Epithelial cell of proximal tubule (primary cell): Measurements from ENCODE around the gene ACOT4. TPM values are rescaled to one million over a fixed set of nuclear protein-coding genes. Genes with fewer than 3 reads are reported as not detected.
A peak's percentile ranks its signal among the peaks of the same experiment; 100 is the strongest.

ENCODE experiments used
- DNase-seq: peaks from one replicate; pipeline ENCODE4 v3.0.0-alpha.2; 2011; ENCODE audit warnings: low read depth
- H3K4me3 ChIP-seq: 2 replicates; pipeline ENCODE4 v1.5.1; 2011; ENCODE audit warnings: low read depth, mild to moderate bottlenecking, low read length
- CTCF ChIP-seq: conservative IDR thresholded peaks from 2 replicates; pipeline ENCODE4 v1.5.1; 2012; ENCODE audit warnings: low read depth, mild to moderate bottlenecking, low read length
- total RNA-seq: library from RNA; depleted of rRNA; stranded (reverse); fragments of >200 nt; gene quantifications from 2 replicates; pipeline ENCODE4 v1.2.3, GENCODE V29; 2015

Gene ACOT4
- total RNA-seq, 1 donor from 2014 or later: 7.0 TPM

DNA sequence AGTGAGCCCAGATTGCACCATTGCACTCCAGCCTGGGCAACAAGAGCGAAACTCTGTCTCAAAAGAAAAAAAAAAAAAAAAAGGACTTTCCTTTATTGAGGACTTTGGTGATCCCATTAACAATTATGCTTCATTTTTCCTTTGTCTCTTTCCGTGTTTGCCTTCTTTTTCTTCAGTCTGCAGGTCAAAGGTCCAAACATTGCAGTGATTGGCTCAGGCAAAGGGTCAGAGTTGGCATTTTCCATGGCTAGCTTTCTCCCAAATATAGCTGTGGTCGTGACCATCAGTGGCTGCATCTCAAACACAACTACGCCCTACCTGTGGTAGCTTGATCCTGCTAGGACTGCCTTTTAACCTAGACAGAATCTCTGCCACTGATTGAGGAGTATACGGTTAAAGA lies 46.2 kb downstream of the ACOT4 start:
- TF ChIP-seq CTCF: no peak
- no peak for DNase-seq
- no peak overlapping the region for H3K4me3 ChIP-seq

- no peak for TF ChIP-seq CTCF
- H3K4me3 ChIP-seq: no peak overlapping the region
- DNase-seq: no peak
Measured at GRCh38 chr14:73640796-73641365, 49.2 kb downstream of the ACOT4 start.

DNA sequence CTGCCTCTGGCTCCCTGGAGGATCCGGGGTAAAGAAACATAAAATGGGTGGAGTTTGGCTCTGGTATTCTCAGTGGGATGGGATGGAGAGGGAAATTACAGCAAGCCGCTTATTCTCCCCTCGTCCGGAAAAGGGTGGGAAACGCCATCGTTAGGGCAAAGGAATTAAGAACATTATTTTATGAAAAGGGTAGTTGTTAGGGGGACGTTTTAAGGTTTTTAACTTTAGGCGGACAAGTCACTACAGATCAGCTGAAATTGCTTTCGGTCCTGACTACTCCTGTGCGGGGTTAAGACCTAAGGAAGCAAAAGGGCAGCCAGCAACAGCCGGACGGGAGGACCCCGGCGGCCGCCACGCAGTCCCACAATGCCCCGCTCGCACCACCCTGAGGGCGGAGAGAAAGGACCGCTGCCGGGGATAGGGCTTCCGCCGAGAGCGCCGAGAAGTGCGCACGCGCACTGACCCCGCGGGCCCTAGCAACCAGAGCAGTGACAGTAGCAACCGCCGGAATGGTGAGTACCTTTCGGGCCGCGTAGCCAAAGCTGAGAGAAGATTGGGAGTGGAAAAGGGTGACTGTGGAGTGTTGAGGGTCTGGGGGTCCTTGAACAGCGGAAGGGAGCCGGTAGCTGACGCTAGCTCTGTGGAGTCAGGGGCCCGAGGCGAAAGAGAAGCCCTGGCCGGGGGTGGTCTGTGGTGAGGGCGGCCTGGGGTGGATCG lies 53.0 kb downstream of the ACOT4 start, which contains the start of gene DNAL1:
Gene DNAL1 (plus strand): TSS at position 456 of the 717 bp plus-strand sequence. CDS start 54 bp downstream, at position 510.
- no peak for TF ChIP-seq CTCF
- peak within 1 kb of the TSS; percentile 99 for H3K4me3 ChIP-seq
- no peak for DNase-seq

GRCh38 chr14:73645248-73645610 lies 53.6 kb downstream of the ACOT4 start:
- no peak for DNase-seq
- peak overlapping the region; percentile 99 for H3K4me3 ChIP-seq
- no peak for TF ChIP-seq CTCF

Other genes with a start within 250 kb of the ACOT4 start
- 22.2 and 23.1 TPM in 2 replicates for gene NUMB, start 133.3 kb upstream of the ACOT4 start, total RNA-seq
- gene RIOX1, start 100.9 kb upstream of the ACOT4 start, total RNA-seq: 19.7 and 32.6 TPM in 2 replicates
- 4.8 and 10.6 TPM in 2 replicates for gene ACOT1, start 54.7 kb upstream of the ACOT4 start, total RNA-seq
- gene HEATR4, start 32.9 kb upstream of the ACOT4 start, total RNA-seq: 0.06 and 0.07 TPM in 2 replicates
- gene ACOT2, start 22.7 kb upstream of the ACOT4 start, total RNA-seq: 9.2 and 22.9 TPM in 2 replicates
- gene ACOT6, start 20.6 kb downstream of the ACOT4 start, total RNA-seq: 0.07 TPM in 1 of 2 replicates, not detected in the other
- 2.6 and 3.7 TPM in 2 replicates for gene DNAL1, start 53.1 kb downstream of the ACOT4 start, total RNA-seq
- gene PNMA1, start 122.5 kb downstream of the ACOT4 start, total RNA-seq: 22.9 and 23.6 TPM in 2 replicates